Esophagus muscularis mucosa (tissue), 3 donors: ENCODE results near the gene DAPK3.
"Not testable (repeated sequence)": the region's sequence is repeated elsewhere in the genome, so short reads cannot be mapped to it uniquely, and the experiment has no call there.

Source experiments
- EP300 ChIP-seq: sonication (generic); formaldehyde crosslinking; IDR thresholded peaks from one replicate; pipeline ENCODE4 v1.6.1; 2017; ENCODE audit warnings: antibody characterized with exemption
- TF ChIP-seq, protein P1 (sequence below), 3 experiments: fragments of 200-600 bp in 2 of 3; fragments of 450-650 bp in 1 of 3; sonication (generic) in 2 of 3; IDR thresholded peaks; one replicate each; pipeline ENCODE4 v1.5.1; 2017 to 2019; ENCODE audit warnings: antibody characterized with exemption in 3 of 3, mild to moderate bottlenecking in 2 of 3, moderate library complexity in 1 of 3

DNA sequence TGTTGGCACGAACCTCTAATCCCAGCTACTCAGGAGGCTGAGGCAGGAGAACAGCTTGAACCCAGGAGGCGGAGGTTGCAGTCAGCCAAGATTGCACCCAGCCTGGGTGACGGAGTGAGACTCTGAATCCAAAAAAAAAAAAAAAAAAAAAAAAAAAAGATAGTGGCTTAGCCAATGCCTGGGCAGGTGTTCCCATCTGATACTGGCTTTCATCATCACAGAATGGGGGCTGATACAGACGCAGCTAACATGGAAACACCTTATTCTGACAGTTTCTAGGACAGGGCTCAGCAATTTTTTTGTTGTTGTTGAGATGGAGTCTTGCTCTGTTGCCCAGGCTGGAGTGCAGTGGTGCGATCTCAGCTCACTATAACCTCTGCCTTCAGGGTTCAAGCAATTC is 29.9 kb upstream of the DAPK3 start:
- TF ChIP-seq EP300 = not testable (repeated sequence)
- TF ChIP-seq, protein P1, sequence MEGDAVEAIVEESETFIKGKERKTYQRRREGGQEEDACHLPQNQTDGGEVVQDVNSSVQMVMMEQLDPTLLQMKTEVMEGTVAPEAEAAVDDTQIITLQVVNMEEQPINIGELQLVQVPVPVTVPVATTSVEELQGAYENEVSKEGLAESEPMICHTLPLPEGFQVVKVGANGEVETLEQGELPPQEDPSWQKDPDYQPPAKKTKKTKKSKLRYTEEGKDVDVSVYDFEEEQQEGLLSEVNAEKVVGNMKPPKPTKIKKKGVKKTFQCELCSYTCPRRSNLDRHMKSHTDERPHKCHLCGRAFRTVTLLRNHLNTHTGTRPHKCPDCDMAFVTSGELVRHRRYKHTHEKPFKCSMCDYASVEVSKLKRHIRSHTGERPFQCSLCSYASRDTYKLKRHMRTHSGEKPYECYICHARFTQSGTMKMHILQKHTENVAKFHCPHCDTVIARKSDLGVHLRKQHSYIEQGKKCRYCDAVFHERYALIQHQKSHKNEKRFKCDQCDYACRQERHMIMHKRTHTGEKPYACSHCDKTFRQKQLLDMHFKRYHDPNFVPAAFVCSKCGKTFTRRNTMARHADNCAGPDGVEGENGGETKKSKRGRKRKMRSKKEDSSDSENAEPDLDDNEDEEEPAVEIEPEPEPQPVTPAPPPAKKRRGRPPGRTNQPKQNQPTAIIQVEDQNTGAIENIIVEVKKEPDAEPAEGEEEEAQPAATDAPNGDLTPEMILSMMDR (IDR thresholded peaks at IDR 0.05) = not testable (repeated sequence)
